HEK293 (cell line): ENCODE measurements around the gene KCND2.

Experiments
- CTCF ChIP-seq: fragments of 450-650 bp; formaldehyde crosslinking; IDR thresholded peaks from 2 replicates; pipeline ENCODE4 v1.5.1; 2016; ENCODE audit warnings: missing biosample characterization, missing genetic modification characterization
- ZNF76 ChIP-seq: fragments of 450-650 bp; formaldehyde crosslinking; IDR thresholded peaks from 2 replicates; pipeline ENCODE4; 2016; ENCODE audit warnings: low read depth, missing biosample characterization, missing genetic modification characterization, borderline replicate concordance

GRCh38 chr7:120394595-120394994 is 121.6 kb downstream of the KCND2 start:
- TF ChIP-seq ZNF76 (tag by site-specific recombination): no peak
- TF ChIP-seq CTCF (tag by site-specific recombination): no peak
